ENCODE results near the gene ZC3H15.

- TF ChIP-seq POLR2AphosphoS5 (IDR thresholded peaks at IDR 0.05; ENCODE audit: low read depth) (no peak), CTCF (IDR thresholded peaks at IDR 0.05; ENCODE audit: insufficient read depth, low read length) (no peak), SPI1 (IDR thresholded peaks at IDR 0.05; ENCODE audit: borderline replicate concordance, low read depth) (no peak), REST (IDR thresholded peaks at IDR 0.05; ENCODE audit: insufficient replicate concordance, low read depth) (no peak), GABPA (IDR thresholded peaks at IDR 0.05; ENCODE audit: low read depth) (no peak)
Measured at GRCh38 chr2:186546846-186547245, 60.8 kb downstream of the ZC3H15 start.

Data from HL-60 (cell line).